GM18502 (cell line): ENCODE results near the gene PROK2.

ENCODE experiments used
- ATAC-seq: cut with Tn5 transposase; IDR thresholded peaks from one replicate; pipeline ENCODE4 v1.9.1; 2021; ENCODE audit warnings: mild to moderate bottlenecking; ENCODE audit not compliant: unreplicated experiment, poor library complexity

The PROK2 gene

DNA sequence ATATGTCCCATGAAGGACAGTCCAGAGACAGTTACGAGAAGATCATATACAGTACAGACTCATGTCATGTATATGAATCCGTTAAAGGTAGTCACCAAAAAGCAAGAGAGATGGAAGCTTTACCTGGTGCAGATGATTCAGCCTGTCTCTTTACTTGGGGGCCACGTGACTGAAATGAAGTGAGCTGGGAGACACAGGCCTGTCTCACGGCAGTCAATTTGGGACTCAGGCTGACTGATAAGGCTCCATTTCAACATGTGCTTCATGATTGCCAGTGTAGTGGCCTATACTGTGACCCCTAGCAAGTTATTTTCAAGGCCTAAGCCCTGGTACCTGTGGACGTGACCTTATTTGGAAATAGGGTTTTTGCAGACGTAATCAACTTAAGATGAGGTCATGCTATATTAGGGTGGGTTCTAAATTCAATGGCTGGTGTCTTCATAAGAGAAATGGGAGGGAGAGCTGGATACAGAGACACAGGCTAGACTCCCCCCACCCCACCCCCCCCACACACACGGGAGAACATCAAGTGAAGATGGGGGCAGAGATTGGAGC is 3.0 kb upstream of the PROK2 start:
- no peak for ATAC-seq

- no peak for ATAC-seq
Measured at GRCh38 chr3:71786551-71786950, 1.6 kb upstream of the PROK2 start.

DNA sequence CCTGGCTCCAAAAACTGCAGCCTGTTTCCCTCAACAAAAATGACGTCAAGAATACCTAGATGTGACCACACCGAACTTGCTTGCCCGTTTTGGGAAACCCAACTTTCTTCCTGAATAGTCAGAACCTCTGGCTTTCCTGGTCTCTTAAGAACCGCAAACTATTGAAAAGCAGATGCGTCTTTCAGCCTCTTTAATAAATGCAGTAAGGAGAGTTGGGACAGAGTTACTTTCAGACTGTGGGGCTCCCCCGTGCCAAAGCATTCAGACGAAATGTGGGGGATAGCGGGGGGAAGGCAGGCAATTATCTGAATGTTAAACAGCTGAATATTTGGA is 1.2 kb upstream of the PROK2 start:
- ATAC-seq, result no peak

DNA sequence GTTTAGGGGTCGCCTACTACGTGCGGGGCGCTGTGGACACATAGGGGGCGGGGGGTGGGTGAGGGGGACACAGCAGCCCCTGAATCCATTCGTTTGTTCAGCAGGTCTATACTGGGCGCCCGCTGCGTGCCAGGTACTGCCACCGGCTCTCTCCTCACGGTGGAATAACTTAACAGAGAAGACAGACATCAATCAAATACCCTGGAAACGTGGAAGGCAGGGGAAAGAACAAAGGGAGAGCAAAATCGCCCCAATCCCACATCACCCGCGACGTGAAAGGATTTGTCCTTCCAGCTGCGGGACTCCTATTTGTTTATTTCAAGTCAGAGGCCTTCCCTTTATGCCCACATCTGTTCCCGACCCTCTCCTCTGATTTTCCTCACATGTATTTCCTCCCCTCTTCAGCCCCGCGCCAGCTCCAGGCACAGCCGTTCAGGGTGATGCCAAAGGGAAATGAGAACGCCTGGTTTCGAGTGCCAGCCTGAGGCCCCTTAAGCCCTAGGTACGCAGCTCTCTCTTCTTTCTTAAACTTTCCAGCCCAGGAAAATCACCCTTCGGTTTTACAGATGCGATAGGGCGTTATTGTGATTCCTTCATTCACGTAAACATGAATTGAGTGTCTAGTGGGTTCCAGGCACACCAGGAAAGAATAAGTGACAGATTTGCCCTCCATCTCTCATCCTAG is 726 bp upstream of the PROK2 start:
- no peak for ATAC-seq

DNA sequence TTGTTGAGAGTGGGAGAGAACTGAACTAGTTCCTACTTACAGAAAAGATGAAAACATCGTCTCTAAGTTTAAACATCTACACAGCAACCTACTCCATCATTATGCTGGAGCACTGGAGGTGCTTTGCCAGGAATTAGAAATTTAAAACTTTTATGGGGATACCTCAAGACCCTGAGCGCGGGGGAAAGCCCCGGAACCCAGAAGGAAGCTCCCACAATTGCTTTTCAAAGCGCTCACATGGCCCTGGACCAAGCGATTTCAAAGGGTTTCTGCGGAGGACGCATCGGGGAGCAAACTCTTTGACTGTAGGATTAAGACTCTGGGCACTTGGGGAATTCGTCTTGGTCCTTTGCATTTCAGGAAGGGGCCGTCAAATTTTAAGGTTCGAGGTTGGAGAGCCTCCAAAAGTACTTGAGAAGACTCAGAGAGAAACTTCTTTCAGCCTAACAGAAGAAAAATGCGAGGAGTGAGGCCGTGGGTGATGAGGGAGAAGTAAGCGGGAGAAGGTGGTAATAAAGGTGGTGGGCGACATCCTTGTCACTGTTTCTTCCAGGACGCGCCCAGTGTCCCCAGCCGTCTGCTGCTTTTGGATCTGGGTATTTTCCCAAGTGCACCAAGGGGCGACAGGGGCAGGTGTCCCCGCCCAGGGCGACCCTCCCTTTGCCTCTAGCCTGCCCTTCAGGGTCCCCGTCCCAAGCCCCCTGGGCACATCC is 591 bp downstream of the PROK2 start:
- ATAC-seq, result no peak

DNA sequence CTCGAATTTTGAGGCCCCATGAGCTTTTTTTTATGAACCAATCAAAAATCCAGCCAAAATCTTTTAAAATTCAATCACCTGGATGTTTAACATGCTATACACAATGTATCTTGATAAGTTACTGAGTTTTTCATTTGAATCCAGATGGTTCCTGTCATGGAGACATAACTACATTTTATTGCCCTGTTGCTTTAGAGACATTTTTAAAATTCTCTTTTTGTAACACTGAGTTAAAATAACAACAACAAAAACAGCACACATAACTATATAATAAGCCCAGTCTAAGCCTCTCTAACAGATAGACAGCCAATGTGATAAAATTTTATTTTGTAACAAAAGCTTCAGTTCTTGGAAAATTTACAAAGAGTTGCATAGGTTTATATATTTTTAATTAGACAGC is 1.8 kb downstream of the PROK2 start:
- no peak for ATAC-seq

DNA sequence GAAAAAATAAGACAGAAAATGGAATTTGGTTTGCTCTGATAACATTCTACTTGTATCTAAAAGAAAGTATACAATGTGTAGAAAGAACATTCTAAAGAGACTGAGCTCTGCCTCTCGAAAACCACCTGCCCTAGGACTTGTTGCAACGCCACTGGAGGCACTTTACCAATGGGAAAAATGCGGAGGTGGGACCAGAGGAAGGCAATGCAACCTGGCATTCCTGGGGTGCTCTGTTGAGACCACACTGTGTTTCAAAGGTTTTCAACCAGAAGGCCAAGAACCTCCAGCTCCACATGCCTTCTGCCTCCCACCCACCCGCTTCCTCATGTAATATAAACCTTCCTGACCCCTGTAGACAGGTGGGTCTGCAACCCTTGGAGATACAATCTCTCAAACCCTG is 4.5 kb downstream of the PROK2 start:
- ATAC-seq, result no peak

- no peak for ATAC-seq
Measured at GRCh38 chr3:71779674-71780377, 5.1 kb downstream of the PROK2 start.

DNA sequence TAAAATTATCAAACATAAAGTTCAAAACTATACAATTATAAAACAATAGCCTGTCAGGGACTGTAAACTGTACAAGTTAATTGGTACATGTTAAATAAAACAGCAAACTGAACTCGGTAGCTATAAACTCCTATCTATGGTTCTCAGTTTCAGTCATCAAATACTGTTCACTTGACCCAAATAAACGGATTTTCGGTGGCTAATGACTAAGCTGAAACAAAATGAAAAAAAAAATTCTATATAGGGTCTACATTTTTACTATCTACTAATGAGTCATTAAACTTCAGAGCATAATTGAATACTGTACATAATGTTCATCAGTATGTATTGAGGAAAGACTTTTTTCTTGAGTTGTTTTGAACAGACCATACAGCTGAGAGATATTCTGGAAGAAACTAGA is 6.6 kb downstream of the PROK2 start:
- no peak for ATAC-seq

- ATAC-seq, result no peak
Measured at GRCh38 chr3:71776538-71776937, 8.4 kb downstream of the PROK2 start.

DNA sequence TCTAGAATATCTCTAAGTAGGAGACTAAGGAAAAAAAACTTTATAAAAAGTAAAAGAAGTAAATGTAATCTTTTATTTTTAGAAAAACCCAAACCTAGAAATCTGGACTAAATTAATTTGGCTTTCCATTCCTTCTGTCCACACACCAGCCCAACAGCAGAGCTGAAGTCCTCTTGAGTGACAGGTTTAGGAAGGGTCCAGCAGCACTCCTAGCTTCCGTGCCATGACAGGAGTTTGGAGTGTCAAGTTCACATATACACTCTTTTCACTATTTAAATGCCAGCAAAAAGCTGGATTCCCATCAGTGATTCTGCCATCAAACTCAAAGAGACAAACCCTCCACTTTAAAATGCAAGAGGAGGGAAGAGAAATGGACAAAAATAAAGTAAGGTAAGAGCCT is 13.1 kb downstream of the PROK2 start:
- ATAC-seq, result no peak

DNA sequence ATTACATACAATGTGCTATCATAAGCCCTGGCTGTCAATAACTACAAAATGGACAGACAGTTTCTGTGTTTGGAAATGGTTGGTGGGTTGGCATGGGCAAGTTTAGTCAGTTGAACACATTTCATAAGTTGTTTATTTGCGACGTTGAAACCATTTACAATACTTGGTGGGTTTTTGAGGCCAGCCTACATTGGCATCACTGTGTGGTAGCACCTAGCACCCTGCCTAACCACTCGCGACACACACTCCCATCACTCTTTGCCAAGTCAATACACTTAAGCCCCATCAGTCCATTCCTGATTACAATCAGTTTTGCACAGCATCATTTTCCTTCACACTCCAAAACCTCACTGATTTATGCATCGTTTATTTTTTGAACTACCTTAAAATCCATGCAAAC is 13.8 kb downstream of the PROK2 start:
- no peak for ATAC-seq

DNA sequence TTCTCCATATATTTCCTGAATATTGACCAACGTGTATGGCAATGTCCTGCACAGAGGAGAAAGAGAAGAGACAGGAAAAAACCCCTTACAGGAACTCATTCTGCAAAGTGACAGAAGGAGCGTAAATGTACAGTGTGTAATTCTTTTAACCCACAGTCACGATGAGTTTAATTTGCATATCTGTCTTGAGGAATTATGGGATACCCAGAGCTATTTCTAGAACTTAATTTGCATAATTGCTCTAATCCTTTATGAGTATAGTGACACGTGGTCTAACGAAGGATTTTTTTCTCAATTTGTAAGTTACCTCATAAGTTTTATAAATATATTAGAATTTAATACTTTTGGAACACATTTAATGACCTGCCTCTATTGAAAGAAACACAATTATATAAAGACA is 21.5 kb downstream of the PROK2 start:
- no peak for ATAC-seq

- no peak for ATAC-seq
Measured at GRCh38 chr3:71760140-71760539, 24.8 kb downstream of the PROK2 start.

GRCh38 chr3:71759401-71759800 is 25.5 kb downstream of the PROK2 start:
- no peak for ATAC-seq

- ATAC-seq, result no peak
Measured at GRCh38 chr3:71758091-71758490, 26.9 kb downstream of the PROK2 start.

DNA sequence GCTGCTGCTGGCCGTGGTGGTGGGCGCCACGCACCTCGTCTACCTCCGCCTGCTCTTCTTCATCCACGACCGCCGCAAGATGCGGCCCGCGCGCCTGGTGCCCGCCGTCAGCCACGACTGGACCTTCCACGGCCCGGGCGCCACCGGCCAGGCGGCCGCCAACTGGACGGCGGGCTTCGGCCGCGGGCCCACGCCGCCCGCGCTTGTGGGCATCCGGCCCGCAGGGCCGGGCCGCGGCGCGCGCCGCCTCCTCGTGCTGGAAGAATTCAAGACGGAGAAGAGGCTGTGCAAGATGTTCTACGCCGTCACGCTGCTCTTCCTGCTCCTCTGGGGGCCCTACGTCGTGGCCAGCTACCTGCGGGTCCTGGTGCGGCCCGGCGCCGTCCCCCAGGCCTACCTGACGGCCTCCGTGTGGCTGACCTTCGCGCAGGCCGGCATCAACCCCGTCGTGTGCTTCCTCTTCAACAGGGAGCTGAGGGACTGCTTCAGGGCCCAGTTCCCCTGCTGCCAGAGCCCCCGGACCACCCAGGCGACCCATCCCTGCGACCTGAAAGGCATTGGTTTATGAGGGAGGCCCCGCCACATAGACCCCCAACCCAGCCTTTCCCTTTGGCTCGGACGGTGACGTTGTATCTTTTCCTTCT is 30.2 kb downstream of the PROK2 start:
- no peak for ATAC-seq

GRCh38 chr3:71753701-71754609 is 31.0 kb downstream of the PROK2 start, which contains the start of gene GPR27:
TSS of gene GPR27 (plus strand) at chr3:71753855. CDS start at chr3:71754050, 195 bp downstream.
- no peak for ATAC-seq

DNA sequence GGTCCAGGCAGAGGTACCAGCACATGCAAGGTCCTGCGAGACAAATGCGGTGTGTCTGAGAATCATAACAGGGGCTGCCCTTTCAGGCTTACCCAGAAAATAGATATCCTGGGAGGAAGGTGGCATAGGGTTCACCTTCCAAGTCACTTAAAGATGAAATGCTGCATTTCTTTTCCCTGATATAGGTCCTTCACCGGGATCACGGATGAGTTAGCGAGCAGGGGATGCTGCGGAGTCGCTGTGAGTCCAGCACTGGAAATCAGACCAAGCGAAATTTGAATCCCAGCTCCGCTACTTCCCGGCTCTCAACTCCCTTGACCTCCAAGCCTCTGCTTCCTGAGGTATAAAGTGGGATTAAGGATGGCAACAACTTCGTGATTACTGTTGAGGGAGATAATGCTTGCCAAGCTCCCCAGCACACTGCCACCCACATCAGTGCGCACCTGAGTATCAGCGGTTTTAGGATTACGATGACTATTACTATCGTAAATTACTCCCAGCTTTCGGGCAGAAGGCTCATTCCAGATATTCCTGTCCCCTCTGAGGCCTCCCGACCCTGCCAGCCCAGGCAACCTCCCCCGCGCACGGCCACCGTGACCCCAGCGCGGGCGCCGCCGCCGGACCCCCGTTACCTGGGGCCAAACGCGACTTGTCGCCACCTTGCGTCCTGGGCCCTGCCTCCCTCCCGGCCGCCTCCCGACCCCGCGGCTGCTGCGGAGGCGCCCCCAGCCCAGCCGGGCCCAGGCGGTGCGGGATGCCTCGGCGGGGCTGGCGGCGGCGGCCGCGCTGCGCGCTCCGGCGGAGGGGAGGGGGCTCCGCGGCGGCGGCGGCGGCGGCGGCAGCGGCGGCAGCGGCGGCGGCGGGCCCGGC is 31.9 kb downstream of the PROK2 start:
- no peak for ATAC-seq
